Suprapubic skin (tissue), 4 donors: ENCODE data around the gene FER. TPM values are rescaled to one million over a fixed set of nuclear protein-coding genes. Genes with fewer than 3 reads are reported as not detected.

ENCODE experiments used
- DNase-seq, 2 donors: peaks; one replicate each; pipeline ENCODE4 v3.0.0-alpha.2; 2019; ENCODE audit warnings: low spot score in 2 of 2
- H3K27ac ChIP-seq: fragments of 200-600 bp; sonication (generic); one replicate; pipeline ENCODE4 v1.5.1; 2019
- H3K27me3 ChIP-seq: fragments of 200-600 bp; sonication (generic); one replicate; pipeline ENCODE4 v1.5.1; 2019
- H3K36me3 ChIP-seq: fragments of 200-600 bp; sonication (generic); one replicate; pipeline ENCODE4 v1.5.1; 2019
- H3K4me1 ChIP-seq: fragments of 200-600 bp; sonication (generic); one replicate; pipeline ENCODE4 v1.5.1; 2019
- H3K4me3 ChIP-seq: fragments of 200-600 bp; sonication (generic); one replicate; pipeline ENCODE4 v1.5.1; 2019; ENCODE audit warnings: mild to moderate bottlenecking
- H3K9me3 ChIP-seq: fragments of 200-600 bp; sonication (generic); one replicate; pipeline ENCODE4 v1.5.1; 2019
- CTCF ChIP-seq, 2 donors: fragments of 200-600 bp in 1 of 2; fragments of 450-650 bp in 1 of 2; sonication (generic) in 1 of 2; IDR thresholded peaks; one replicate each; pipeline ENCODE4 v1.5.1; 2016 to 2019; ENCODE audit warnings: antibody characterized with exemption in 2 of 2, mild to moderate bottlenecking in 1 of 2, moderate library complexity in 1 of 2
- EP300 ChIP-seq: sonication (generic); formaldehyde crosslinking; IDR thresholded peaks from one replicate; pipeline ENCODE4 v1.6.1; 2017; ENCODE audit warnings: antibody characterized with exemption
- POLR2A ChIP-seq, 2 donors: fragments of 450-650 bp; IDR thresholded peaks; one replicate each; pipeline ENCODE4 v1.6.1; 2017; ENCODE audit warnings: antibody characterized with exemption in 2 of 2, mild to moderate bottlenecking in 2 of 2, moderate library complexity in 2 of 2
- POLR2AphosphoS5 ChIP-seq, 3 donors: sonication (generic); formaldehyde crosslinking; IDR thresholded peaks; one replicate each; pipeline ENCODE4 v1.6.1; 2017; ENCODE audit warnings: antibody characterized with exemption in 3 of 3
- WGBS: methylation state at CpG from one replicate; pipeline ENCODE4 v1.1.5; 2018; 5-methylcytosine and 5-hydroxymethylcytosine counted together
- total RNA-seq, 4 donors: library from RNA; depleted of rRNA; stranded (reverse); fragments of >200 nt; gene quantifications; one replicate each; pipeline ENCODE4 v1.1.0, GENCODE V29; 2016

The FER gene
- total RNA-seq, 4 donors from 2014 or later, result 16.1 to 29.9 (median 23.3) TPM

GRCh38 chr5:109156885-109157284 lies 409.2 kb downstream of the FER start:
- no peaks in the 10 kb centered on the region for H3K27me3 ChIP-seq
- DNase-seq, result no peak
- TF ChIP-seq POLR2A (IDR thresholded peaks at IDR 0.05) (no peak), EP300 (no peak), CTCF (IDR thresholded peaks at IDR 0.05) (no peak), POLR2AphosphoS5 (IDR thresholded peaks at IDR 0.05) (no peak)
- H3K4me3 ChIP-seq, result no peak overlapping the region
- no peaks in the 10 kb centered on the region for H3K4me1 ChIP-seq
- H3K9me3 ChIP-seq, result no peaks in the 10 kb centered on the region
- H3K27ac ChIP-seq, result no peak overlapping the region
- H3K36me3 ChIP-seq, result no peaks in the 10 kb centered on the region

- WGBS, result 92% methylated on average over 3 of the region's 3 CpGs
- Histone ChIP-seq H3K36me3 (no peaks in the 10 kb centered on the region), H3K27ac (no peak overlapping the region), H3K4me3 (no peak overlapping the region), H3K4me1 (no peaks in the 10 kb centered on the region), H3K9me3 (no peaks in the 10 kb centered on the region), H3K27me3 (no peaks in the 10 kb centered on the region)
- no peak for DNase-seq
- no peak for TF ChIP-seq POLR2AphosphoS5 (IDR thresholded peaks at IDR 0.05)
- TF ChIP-seq CTCF (IDR thresholded peaks at IDR 0.05), result no peak
- TF ChIP-seq EP300, result no peak
- TF ChIP-seq POLR2A (IDR thresholded peaks at IDR 0.05), result no peak
Observed at GRCh38 chr5:109160468-109160867, 412.8 kb downstream of the FER start.

GRCh38 chr5:109161914-109162683 lies 414.4 kb downstream of the FER start:
- 67% methylated on average over 4 of the region's 4 CpGs for WGBS

GRCh38 chr5:109163336-109163735 lies 415.6 kb downstream of the FER start:
- no peaks in the 10 kb centered on the region for H3K9me3 ChIP-seq
- no peaks in the 10 kb centered on the region for H3K36me3 ChIP-seq
- H3K27me3 ChIP-seq, result no peaks in the 10 kb centered on the region
- H3K4me3 ChIP-seq, result no peak overlapping the region
- TF ChIP-seq POLR2A (IDR thresholded peaks at IDR 0.05), result no peak
- TF ChIP-seq EP300, result no peak
- no peak for TF ChIP-seq CTCF (IDR thresholded peaks at IDR 0.05)
- no peak for TF ChIP-seq POLR2AphosphoS5 (IDR thresholded peaks at IDR 0.05)
- WGBS, result 97% methylated on average over 4 of the region's 4 CpGs
- H3K4me1 ChIP-seq, result no peaks in the 10 kb centered on the region
- no peak for DNase-seq
- H3K27ac ChIP-seq, result no peak overlapping the region

More at GRCh38 chr5:109161914-109162683, 414.4 kb downstream of the FER start:
- no peak for TF ChIP-seq POLR2A (IDR thresholded peaks at IDR 0.05)
- no peak for TF ChIP-seq EP300
- no peak for TF ChIP-seq POLR2AphosphoS5 (IDR thresholded peaks at IDR 0.05)
- TF ChIP-seq CTCF (IDR thresholded peaks at IDR 0.05), result no peak
- no peaks in the 10 kb centered on the region for H3K27me3 ChIP-seq
- no peaks in the 10 kb centered on the region for H3K36me3 ChIP-seq
- H3K9me3 ChIP-seq, result no peaks in the 10 kb centered on the region
- H3K27ac ChIP-seq, result no peak overlapping the region
- no peak overlapping the region for H3K4me3 ChIP-seq
- no peak for DNase-seq
- no peaks in the 10 kb centered on the region for H3K4me1 ChIP-seq

- no peak overlapping the region for H3K27ac ChIP-seq
- WGBS, result 92% methylated on average over 2 of the region's 2 CpGs
- H3K9me3 ChIP-seq, result no peaks in the 10 kb centered on the region
- no peaks in the 10 kb centered on the region for H3K27me3 ChIP-seq
- H3K4me1 ChIP-seq, result no peaks in the 10 kb centered on the region
- no peak for TF ChIP-seq POLR2AphosphoS5 (IDR thresholded peaks at IDR 0.05)
- TF ChIP-seq CTCF (IDR thresholded peaks at IDR 0.05), result no peak
- no peak overlapping the region for H3K4me3 ChIP-seq
- no peak for DNase-seq
- no peaks in the 10 kb centered on the region for H3K36me3 ChIP-seq
Observed at GRCh38 chr5:109164001-109164400, 416.3 kb downstream of the FER start.
